Small intestine (tissue), 7 donors: Measurements from ENCODE around the gene TMEM236. TPM values are rescaled to one million over a fixed set of nuclear protein-coding genes. Genes with fewer than 3 reads are reported as not detected.

ENCODE experiments used
- DNase-seq, 2 donors: peaks; one replicate each; pipeline versions ENCODE4 v3.0.0 to v3.0.0-alpha.2; 2013
- FAIRE-seq: peaks from 2 replicates; lab custom pipeline; 2012; peaks lifted over from hg19 to GRCh38; lab: Jason Lieb, UNC
- H3K27ac ChIP-seq, 3 donors: one replicate each; pipeline ENCODE4 v1.5.1; 2013; ENCODE audit warnings: low read length in 2 of 3, mild to moderate bottlenecking in 2 of 3, control low read depth in 1 of 3, inconsistent platforms in 1 of 3, low read depth in 1 of 3, moderate library complexity in 1 of 3
- H3K27me3 ChIP-seq, 3 donors: one replicate each; pipeline ENCODE4 v1.6.1; 2013; ENCODE audit warnings: low read length in 3 of 3, inconsistent platforms in 1 of 3; ENCODE audit not compliant: control insufficient read depth in 3 of 3, insufficient read depth in 3 of 3
- H3K36me3 ChIP-seq, 3 donors: one replicate each; pipeline ENCODE4 v1.6.1; 2013; ENCODE audit warnings: low read length in 3 of 3, inconsistent platforms in 1 of 3, low read depth in 1 of 3, mild to moderate bottlenecking in 1 of 3, moderate library complexity in 1 of 3; ENCODE audit not compliant: control insufficient read depth in 3 of 3, insufficient read depth in 2 of 3
- H3K4me1 ChIP-seq, 3 donors: one replicate each; pipeline ENCODE4 v1.6.1; 2013; ENCODE audit warnings: low read length in 2 of 3, inconsistent platforms in 1 of 3, low read depth in 1 of 3, mild to moderate bottlenecking in 1 of 3, moderate library complexity in 1 of 3; ENCODE audit not compliant: control insufficient read depth in 3 of 3, insufficient read depth in 2 of 3
- H3K4me3 ChIP-seq, 3 donors: one replicate each; pipeline ENCODE4 v1.5.1; 2013; ENCODE audit warnings: low read length in 3 of 3, control low read depth in 1 of 3, inconsistent platforms in 1 of 3, low read depth in 1 of 3, mild to moderate bottlenecking in 1 of 3, moderate library complexity in 1 of 3
- H3K9me3 ChIP-seq, 2 donors: one replicate each; pipeline ENCODE4 v1.6.1; 2013; ENCODE audit warnings: low read depth in 1 of 2, low read length in 1 of 2; ENCODE audit not compliant: control insufficient read depth in 2 of 2, insufficient read depth in 1 of 2
- WGBS, 3 donors: extraction: QIAGEN DNeasy Blood & Tissue Kit; methylation state at CpG; one replicate each; pipeline ENCODE4 v1.1.7; 2013; 5-methylcytosine and 5-hydroxymethylcytosine counted together
- polyA plus RNA-seq, 4 donors: library from polyadenylated mRNA; stranded (reverse) in 3 of 4; unstranded in 1 of 4; fragments of 200-250 nt in 3 of 4; fragments of 120-200 nt in 1 of 4; gene quantifications; one replicate each; pipeline versions ENCODE4 v1.2.1 to v1.2.3, GENCODE V29; 2013
- donor health status: healthy with polysubstance abuse.
- donor health status: control.
- donor health status: control.
- donor health status: Bipolar disorder and iron deficiency.
- donor health status: healthy.

TMEM236 gene
- polyA plus RNA-seq, 4 donors: 5.9 to 53.0 (median 12.5) TPM

DNA sequence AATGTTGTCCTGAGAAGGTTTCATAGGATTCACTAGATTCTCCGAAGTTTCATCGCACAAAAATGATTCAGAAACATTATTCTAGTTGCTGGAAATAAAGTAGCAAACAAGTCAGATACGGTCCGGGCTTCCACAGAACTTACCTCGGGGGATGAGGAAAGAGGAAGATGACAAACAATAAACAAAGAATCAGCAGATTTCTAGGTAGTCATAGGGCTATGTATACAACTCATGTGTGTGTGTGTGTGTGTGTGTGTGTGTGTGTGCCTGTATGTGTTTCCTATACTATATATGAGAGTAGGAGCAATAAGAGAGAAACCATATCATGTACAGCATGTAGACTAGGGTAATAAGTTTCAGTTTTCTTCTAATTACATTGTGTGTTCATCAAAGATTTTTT, 16.5 kb downstream of the TMEM236 start:
- Histone ChIP-seq H3K27ac (no peak overlapping the region), H3K4me1 (no peaks in the 10 kb centered on the region), H3K27me3 (peaks cover 0 to 3% (median 0%) of the 10 kb centered on the region in 3 donors), H3K9me3 (no peaks in the 10 kb centered on the region), H3K4me3 (no peak overlapping the region), H3K36me3 (peaks cover 0 to 13% (median 2%) of the 10 kb centered on the region in 3 donors)
- DNase-seq: no peak
- 88 to 95% (median 90%) methylated on average over 5 of the region's 5 CpGs for WGBS, 3 donors
- FAIRE-seq: no peak

- Histone ChIP-seq H3K4me1 (no peaks in the 10 kb centered on the region), H3K27ac (no peak overlapping the region), H3K9me3 (no peaks in the 10 kb centered on the region), H3K36me3 (peaks cover 0 to 11% (median 2%) of the 10 kb centered on the region in 3 donors), H3K4me3 (no peak overlapping the region), H3K27me3 (peaks cover 0 to 3% (median 0%) of the 10 kb centered on the region in 3 donors)
- FAIRE-seq (no peak), DNase-seq (no peak)
- WGBS, 3 donors: 67 to 88% (median 81%) methylated on average over 5 of the region's 5 CpGs
Measured at GRCh38 chr10:17768957-17769356, 17.0 kb downstream of the TMEM236 start.

GRCh38 chr10:17771017-17771416, 19.0 kb downstream of the TMEM236 start:
- Histone ChIP-seq H3K36me3 (peaks cover 0 to 6% (median 5%) of the 10 kb centered on the region in 3 donors), H3K27ac (no peak overlapping the region), H3K4me3 (no peak overlapping the region), H3K9me3 (no peaks in the 10 kb centered on the region), H3K27me3 (no peaks in the 10 kb centered on the region), H3K4me1 (no peaks in the 10 kb centered on the region)
- WGBS, 3 donors: 75 to 92% (median 82%) methylated on average over 4 of the region's 4 CpGs
- FAIRE-seq (no peak), DNase-seq (no peak)

- Histone ChIP-seq H3K36me3 (peaks cover 0 to 28% (median 6%) of the 10 kb centered on the region in 3 donors), H3K4me3 (no peak overlapping the region), H3K27me3 (no peaks in the 10 kb centered on the region), H3K27ac (no peak overlapping the region), H3K4me1 (peaks cover 0 to 3% (median 0%) of the 10 kb centered on the region in 3 donors), H3K9me3 (no peaks in the 10 kb centered on the region)
- FAIRE-seq (no peak), DNase-seq (no peak)
- WGBS, 3 donors: 43 to 82% (median 54%) methylated on average over 4 of the region's 4 CpGs
Measured at GRCh38 chr10:17779784-17780183, 27.8 kb downstream of the TMEM236 start.

GRCh38 chr10:17780727-17781126, 28.7 kb downstream of the TMEM236 start:
- no peaks in the 10 kb centered on the region for H3K9me3 ChIP-seq
- no peak overlapping the region for H3K4me3 ChIP-seq
- WGBS, 3 donors: 92 to 95% (median 92%) methylated on average over 4 of the region's 4 CpGs
- H3K36me3 ChIP-seq: peaks cover 0 to 22% (median 6%) of the 10 kb centered on the region in 3 donors
- DNase-seq (no peak), FAIRE-seq (no peak)
- no peak overlapping the region for H3K27ac ChIP-seq
- no peaks in the 10 kb centered on the region for H3K27me3 ChIP-seq
- H3K4me1 ChIP-seq: peaks cover 0 to 3% (median 0%) of the 10 kb centered on the region in 3 donors

DNA sequence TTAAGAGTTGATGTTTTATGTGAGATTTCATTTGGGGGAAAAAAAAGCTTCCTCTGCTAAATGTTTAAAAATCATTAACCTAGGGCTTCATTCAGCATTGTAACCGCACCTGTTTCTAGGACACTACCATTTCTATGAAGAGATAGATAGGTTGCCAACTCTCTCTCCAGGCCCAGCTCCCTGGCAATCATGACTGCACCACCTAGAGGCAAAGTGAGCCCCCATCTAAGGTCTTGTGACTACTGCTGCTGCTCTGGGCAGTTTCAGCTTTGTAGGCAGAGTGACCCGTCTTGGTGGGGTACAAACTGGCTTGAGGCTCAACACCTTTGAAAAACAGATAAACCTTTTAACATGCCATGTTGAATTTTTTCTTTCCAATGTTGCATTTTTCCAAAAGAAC, 29.9 kb downstream of the TMEM236 start:
- no peak for DNase-seq
- no peak for FAIRE-seq
- H3K4me3 ChIP-seq: no peak overlapping the region
- WGBS, 3 donors: 58 to 75% (median 63%) methylated on average over 2 of the region's 2 CpGs
- peaks cover 0 to 21% (median 5%) of the 10 kb centered on the region in 3 donors for H3K36me3 ChIP-seq
- H3K27me3 ChIP-seq: no peaks in the 10 kb centered on the region
- no peak overlapping the region for H3K27ac ChIP-seq
- no peaks in the 10 kb centered on the region for H3K9me3 ChIP-seq
- H3K4me1 ChIP-seq: peaks cover 0 to 3% (median 0%) of the 10 kb centered on the region in 3 donors

DNA sequence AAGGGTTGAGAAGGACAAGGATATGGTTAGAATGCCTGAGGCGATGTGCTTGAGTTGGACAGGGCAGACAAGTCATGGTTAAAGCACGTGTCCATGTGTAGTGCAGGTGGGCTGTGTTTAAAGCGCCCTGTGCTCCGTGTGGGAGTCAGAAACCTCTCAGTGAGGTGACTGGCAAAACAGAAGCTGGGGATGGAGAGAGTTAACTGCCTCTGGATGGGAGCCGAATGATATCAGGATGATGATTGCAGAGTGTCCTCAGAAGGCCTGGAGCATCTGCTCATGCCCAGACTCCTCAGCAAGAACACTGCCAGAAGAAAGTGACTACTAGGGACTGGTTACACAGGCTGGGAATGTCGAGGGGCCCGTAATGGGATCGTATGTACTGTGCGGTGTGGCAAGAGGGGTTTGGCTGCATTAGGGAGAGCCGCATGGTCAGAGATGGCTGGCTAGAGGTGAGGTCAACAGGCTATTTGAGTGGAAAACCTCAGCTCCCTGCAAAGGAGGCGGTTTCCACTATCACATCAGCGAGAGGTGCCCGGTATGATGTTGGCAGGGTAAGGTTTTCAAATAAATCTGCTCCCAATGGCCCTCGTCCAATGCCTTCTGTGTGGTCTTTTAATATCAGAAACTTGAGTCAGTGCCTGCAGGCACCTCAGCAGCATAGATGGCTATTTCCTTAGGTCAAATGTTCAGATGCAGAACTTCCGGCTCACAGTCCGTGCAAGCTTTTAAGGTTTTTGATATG, 31.1 kb downstream of the TMEM236 start:
- peaks cover 0 to 3% (median 0%) of the 10 kb centered on the region in 3 donors for H3K4me1 ChIP-seq
- 69 to 84% (median 75%) methylated on average over 16 of the region's 16 CpGs for WGBS, 3 donors
- FAIRE-seq (no peak), DNase-seq (no peak)
- peaks cover 0 to 23% (median 3%) of the 10 kb centered on the region in 3 donors for H3K36me3 ChIP-seq
- H3K9me3 ChIP-seq: no peaks in the 10 kb centered on the region
- no peak overlapping the region for H3K27ac ChIP-seq
- H3K4me3 ChIP-seq: no peak overlapping the region
- no peaks in the 10 kb centered on the region for H3K27me3 ChIP-seq

- H3K9me3 ChIP-seq: no peaks in the 10 kb centered on the region
- H3K36me3 ChIP-seq: peaks cover 0 to 22% (median 3%) of the 10 kb centered on the region in 3 donors
- H3K4me1 ChIP-seq: peaks cover 0 to 3% (median 0%) of the 10 kb centered on the region in 3 donors
- no peak for DNase-seq
- H3K4me3 ChIP-seq: no peak overlapping the region
- no peak overlapping the region for H3K27ac ChIP-seq
- no peaks in the 10 kb centered on the region for H3K27me3 ChIP-seq
- 56 to 93% (median 61%) methylated on average over 1 of the region's 1 CpG for WGBS, 3 donors
- FAIRE-seq: peak; percentile 65
Measured at GRCh38 chr10:17783751-17784150, 31.8 kb downstream of the TMEM236 start.
